Heart right ventricle (tissue), 16 donors: ENCODE measurements around the gene GREB1. TPM values are rescaled to one million over a fixed set of nuclear protein-coding genes. Genes with fewer than 3 reads are reported as not detected.

Experiments used
- ATAC-seq, 8 donors: fragments of 200-7000 bp; cut with Tn5 transposase; one replicate each; pipeline ENCODE4 v1.9.1; 2020; ENCODE audit warnings: mild to moderate bottlenecking in 8 of 8, moderate library complexity in 8 of 8, moderate number of reproducible peaks in 1 of 8
- DNase-seq, 2 donors: peaks; one replicate each; pipeline ENCODE4 v3.0.0-alpha.2; 2020
- H3K27ac ChIP-seq, 10 donors: fragments of 200-600 bp; sonication (generic) in 2 of 10; one replicate each; pipeline versions ENCODE4 v1.5.0 to v1.8.0; 2020 to 2022; ENCODE audit warnings: mild to moderate bottlenecking in 3 of 10
- H3K27me3 ChIP-seq, 7 donors: fragments of 200-600 bp; one replicate each; pipeline ENCODE4 v1.8.0; 2021 to 2022; ENCODE audit warnings: mild to moderate bottlenecking in 2 of 7
- H3K36me3 ChIP-seq, 9 donors: fragments of 200-600 bp; sonication (generic) in 1 of 9; one replicate each; pipeline versions ENCODE4 v1.5.0 to v1.8.0; 2020 to 2022; ENCODE audit warnings: mild to moderate bottlenecking in 2 of 9
- H3K4me1 ChIP-seq, 9 donors: fragments of 200-600 bp; sonication (generic) in 1 of 9; one replicate each; pipeline versions ENCODE4 v1.5.0 to v1.8.0; 2020 to 2022; ENCODE audit warnings: mild to moderate bottlenecking in 4 of 9
- H3K4me3 ChIP-seq, 10 donors: fragments of 200-600 bp; sonication (generic) in 2 of 10; one replicate each; pipeline versions ENCODE4 v1.5.0 to v1.8.0; 2020 to 2022; ENCODE audit warnings: mild to moderate bottlenecking in 7 of 10, moderate library complexity in 2 of 10
- H3K9me3 ChIP-seq, 11 donors: fragments of 200-600 bp in 10 of 11; sonication (generic) in 2 of 11; one replicate each; pipeline versions ENCODE4 v1.5.0 to v1.8.0; 2013 to 2022; ENCODE audit warnings: mild to moderate bottlenecking in 2 of 11, control low read depth in 1 of 11, moderate library complexity in 1 of 11
- WGBS, 2 donors: extraction: QIAGEN DNeasy Blood & Tissue Kit; methylation state at CpG; one replicate each; pipeline ENCODE4 v1.1.7; 2013; ENCODE audit warnings: inconsistent platforms in 1 of 2; 5-methylcytosine and 5-hydroxymethylcytosine counted together
- intact Hi-C, 10 donors: fragments of 100-400 bp; cut with DNase I; formaldehyde crosslinking; loops; one replicate each; pipeline versions ENCODE4 v1.11.1 to v1.14.2; 2022
- polyA plus RNA-seq, 2 donors: library from polyadenylated mRNA; stranded (reverse); fragments of 200-250 nt; gene quantifications; one replicate each; pipeline ENCODE4 v1.2.3, GENCODE V29; 2013
- total RNA-seq, 10 donors: library from RNA; stranded (reverse); fragmentation: NEBNext Ultra II Directional in 3 of 10; extraction: Animal tissue kit (Norgen Biotek cat#: 25700) in 3 of 10; gene quantifications; one replicate each; pipeline versions ENCODE4 v1.2.1 to v1.2.4, GENCODE V29; 2021 to 2023
- TF ChIP-seq, protein P1 (sequence below), 9 donors: fragments of 200-600 bp; sonication (generic) in 2 of 9; IDR thresholded peaks; one replicate each; pipeline versions ENCODE4 v1.5.0 to v1.8.0; 2021 to 2022; ENCODE audit warnings: antibody characterized with exemption in 9 of 9, mild to moderate bottlenecking in 5 of 9, moderate library complexity in 1 of 9
- donor health status: Arrhythmogenic right ventricular cardiomyopathy.
- donor health status: ischemic (EF 13 %, LVEDD 7.1; RV severe dilation, severe dysfunction).
- donor health status: healthy with polysubstance abuse.
- donor health status: DM: no; HTN: yes; CAD: no.
- donor health status: DM: no; HTN: no; CAD: no.
- donor health status: ischemic (EF 25% LVEDD 6.9; RV normal size, moderate dysfunction).
- donor health status: ischemic (EF 25% LVEDD 5.7; RV mildly dilated, moderate dysfunction).
- donor health status: healthy.
- donor health status: DM: yes; HTN: yes; CAD: no.
- donor health status: Ischemic cardiomyopathy.
- donor health status: ischemic (EF 35%, LVEDD 5.7; RV mildly dilated, moderate dysfunction).
- donor health status: nonischemic (EF 11% LVEDD 7.7; RV severe dilation, severe dysfunction).
- donor health status: DM: yes; HTN: yes; CAD: no.
- donor health status: PGD.
- donor health status: ischemic (EF 29% LVEDD 5.4; RV normal size, mild dysfunction).
- donor health status: nonischemic (EF 23%, LVEDD 6.1; RV moderate dilation, normal function).

GREB1 gene
- total and polyA plus RNA-seq, 12 donors: 1.2 to 15.6 (median 7.8) TPM

DNA sequence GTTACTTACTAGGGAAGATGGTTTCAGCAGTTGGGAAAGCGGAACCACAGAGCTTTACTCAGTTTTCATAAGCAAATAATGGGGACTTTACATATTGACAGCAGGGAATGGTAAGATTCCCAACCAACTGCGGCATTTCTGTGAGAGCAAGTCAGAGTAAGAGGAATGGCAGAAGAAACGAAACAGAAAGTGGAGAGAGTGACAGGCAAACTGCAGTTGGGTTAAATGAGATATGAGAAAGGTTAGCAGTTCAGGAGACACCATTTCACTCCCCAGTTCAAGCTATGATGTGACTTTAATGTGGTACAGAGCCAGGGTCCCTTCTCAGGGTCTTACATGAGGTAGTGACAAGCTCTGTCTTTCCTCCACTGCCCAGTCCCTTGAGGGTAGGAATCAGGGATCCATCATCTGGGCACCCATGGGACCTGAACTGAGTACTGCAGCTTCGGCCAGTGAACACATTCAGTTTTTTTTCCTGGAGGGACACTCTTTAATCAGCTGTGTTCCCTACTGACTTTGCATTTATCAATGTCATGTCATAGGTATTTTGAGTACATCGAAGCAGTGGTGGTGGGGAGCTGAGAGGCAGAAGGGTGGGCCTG, 33.0 kb upstream of the GREB1 start:
- TF ChIP-seq, protein P1, sequence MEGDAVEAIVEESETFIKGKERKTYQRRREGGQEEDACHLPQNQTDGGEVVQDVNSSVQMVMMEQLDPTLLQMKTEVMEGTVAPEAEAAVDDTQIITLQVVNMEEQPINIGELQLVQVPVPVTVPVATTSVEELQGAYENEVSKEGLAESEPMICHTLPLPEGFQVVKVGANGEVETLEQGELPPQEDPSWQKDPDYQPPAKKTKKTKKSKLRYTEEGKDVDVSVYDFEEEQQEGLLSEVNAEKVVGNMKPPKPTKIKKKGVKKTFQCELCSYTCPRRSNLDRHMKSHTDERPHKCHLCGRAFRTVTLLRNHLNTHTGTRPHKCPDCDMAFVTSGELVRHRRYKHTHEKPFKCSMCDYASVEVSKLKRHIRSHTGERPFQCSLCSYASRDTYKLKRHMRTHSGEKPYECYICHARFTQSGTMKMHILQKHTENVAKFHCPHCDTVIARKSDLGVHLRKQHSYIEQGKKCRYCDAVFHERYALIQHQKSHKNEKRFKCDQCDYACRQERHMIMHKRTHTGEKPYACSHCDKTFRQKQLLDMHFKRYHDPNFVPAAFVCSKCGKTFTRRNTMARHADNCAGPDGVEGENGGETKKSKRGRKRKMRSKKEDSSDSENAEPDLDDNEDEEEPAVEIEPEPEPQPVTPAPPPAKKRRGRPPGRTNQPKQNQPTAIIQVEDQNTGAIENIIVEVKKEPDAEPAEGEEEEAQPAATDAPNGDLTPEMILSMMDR (IDR thresholded peaks at IDR 0.05): no peak
- peaks cover 0 to 13% (median 0%) of the 10 kb centered on the region in 11 donors for H3K9me3 ChIP-seq
- no peak for ATAC-seq
- H3K27me3 ChIP-seq: peaks cover 0 to 6% (median 0%) of the 10 kb centered on the region in 7 donors
- H3K27ac ChIP-seq: no peak overlapping the region
- DNase-seq: no peak
- 73 to 79% methylated on average over 5 of the region's 5 CpGs for WGBS, 2 donors
- H3K36me3 ChIP-seq: no peaks in the 10 kb centered on the region
- H3K4me3 ChIP-seq: no peak overlapping the region
- H3K4me1 ChIP-seq: peaks cover 0 to 39% (median 16%) of the 10 kb centered on the region in 9 donors
- intact Hi-C loops: loop anchor here in 1 of 10 donors (5.0 kb wide), 1 partner anchor 41 kb away; no protein-coding TSS in a partner anchor

DNA sequence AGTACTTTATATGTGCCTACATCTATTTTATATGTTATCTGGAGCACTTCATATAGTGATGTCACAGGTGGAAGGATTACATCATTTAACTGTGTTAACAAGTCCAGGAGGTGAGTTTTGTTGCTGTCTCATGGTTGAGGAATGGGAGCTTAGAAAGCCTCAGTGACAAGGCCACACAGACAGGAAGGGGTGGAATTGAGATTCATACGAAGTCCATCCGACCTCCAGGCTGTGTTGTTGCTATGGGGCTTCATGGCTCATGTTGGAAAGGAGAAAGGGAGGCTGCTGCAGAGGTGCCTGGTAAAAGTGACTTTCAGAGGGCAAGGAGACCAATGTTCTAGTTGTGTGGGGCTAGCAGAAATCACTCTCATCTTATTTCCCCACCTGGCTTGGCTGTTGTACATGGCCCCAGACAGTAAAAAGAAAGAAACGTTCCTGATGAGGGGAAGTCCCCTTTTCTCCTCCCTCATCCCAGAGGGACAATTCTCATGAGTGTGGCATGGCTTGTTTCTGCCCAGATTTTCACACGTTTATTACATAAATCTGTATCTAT, 31.0 kb upstream of the GREB1 start:
- 71 to 77% methylated on average over 4 of the region's 4 CpGs for WGBS, 2 donors

DNA sequence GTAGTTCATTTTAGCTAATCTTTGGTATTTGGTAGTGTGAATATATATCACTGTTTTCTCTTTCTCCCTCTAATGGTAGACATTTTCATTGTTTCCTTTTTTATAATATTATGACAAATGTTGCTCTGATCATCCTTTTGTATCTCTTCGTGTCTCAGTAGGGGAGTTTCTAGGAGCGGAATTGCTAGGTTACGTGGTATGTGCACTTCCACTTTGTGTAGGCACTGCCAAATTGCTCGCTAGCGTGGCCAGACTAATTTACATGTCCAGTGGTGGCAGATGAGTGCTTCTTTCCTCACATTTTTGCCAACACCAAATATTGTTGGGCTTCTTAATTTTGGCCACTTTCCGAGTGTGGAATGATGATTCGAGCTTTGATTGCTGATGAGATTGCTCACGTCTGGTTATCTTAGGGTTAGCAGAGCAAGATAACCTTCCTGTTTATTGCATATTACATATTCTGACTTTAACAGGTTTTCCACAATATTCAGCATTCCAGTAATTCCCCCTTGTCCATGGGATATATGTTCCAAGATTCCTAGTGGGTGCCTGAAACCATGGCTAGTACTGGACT, 30.4 kb upstream of the GREB1 start:
- Histone ChIP-seq H3K4me1 (peaks cover 0 to 26% (median 13%) of the 10 kb centered on the region in 9 donors), H3K9me3 (peaks cover 0 to 13% (median 0%) of the 10 kb centered on the region in 11 donors), H3K4me3 (no peak overlapping the region), H3K27me3 (no peaks in the 10 kb centered on the region), H3K36me3 (no peaks in the 10 kb centered on the region), H3K27ac (no peak overlapping the region)
- ATAC-seq (no peak), DNase-seq (no peak)
- TF ChIP-seq, protein P1 (IDR thresholded peaks at IDR 0.05): no peak
- WGBS, 2 donors: 62 to 65% methylated on average over 8 of the region's 8 CpGs
- intact Hi-C loops: loop anchor here in 1 of 10 donors (5.0 kb wide), 1 partner anchor 39 kb away; no protein-coding TSS in a partner anchor

More for the DNA sequence above, 31.0 kb upstream of the GREB1 start:
- no peaks in the 10 kb centered on the region for H3K36me3 ChIP-seq
- no peak for ATAC-seq
- H3K27me3 ChIP-seq: no peaks in the 10 kb centered on the region
- TF ChIP-seq, protein P1 (IDR thresholded peaks at IDR 0.05): no peak
- H3K4me3 ChIP-seq: no peak overlapping the region
- no peak overlapping the region for H3K27ac ChIP-seq
- no peak for DNase-seq
- intact Hi-C loops: loop anchor here in 1 of 10 donors (5.0 kb wide), 1 partner anchor 39 kb away; no protein-coding TSS in a partner anchor
- H3K9me3 ChIP-seq: peaks cover 0 to 13% (median 0%) of the 10 kb centered on the region in 11 donors
- H3K4me1 ChIP-seq: peaks cover 0 to 32% (median 13%) of the 10 kb centered on the region in 9 donors
